HG03095 (cell line): ENCODE measurements around the gene MTOR.

ENCODE experiments used
- ATAC-seq: cut with Tn5 transposase; IDR thresholded peaks from one replicate; pipeline ENCODE4 v1.9.1; 2021; ENCODE audit warnings: moderate library complexity; ENCODE audit not compliant: unreplicated experiment

The MTOR gene

DNA sequence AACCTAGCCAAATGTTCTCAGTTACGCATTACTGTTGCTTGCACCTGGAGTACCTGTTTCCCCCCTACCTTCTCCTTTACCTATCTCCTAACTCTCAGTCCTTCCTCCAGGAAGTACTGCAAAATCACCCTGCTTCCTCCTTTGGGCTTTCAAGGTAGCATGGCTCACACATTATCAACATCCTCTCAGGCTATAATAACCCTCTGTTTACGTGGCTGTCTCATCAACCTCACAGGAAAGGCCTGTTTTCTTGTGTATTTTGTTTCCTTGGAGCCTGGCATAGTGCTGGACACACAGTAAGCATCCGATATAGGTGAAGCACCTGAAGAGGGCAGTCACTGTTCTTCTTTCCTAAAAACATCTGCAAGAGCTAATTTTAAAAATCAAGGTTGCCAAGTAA, 105.9 kb downstream of the MTOR start:
- no peak for ATAC-seq

DNA sequence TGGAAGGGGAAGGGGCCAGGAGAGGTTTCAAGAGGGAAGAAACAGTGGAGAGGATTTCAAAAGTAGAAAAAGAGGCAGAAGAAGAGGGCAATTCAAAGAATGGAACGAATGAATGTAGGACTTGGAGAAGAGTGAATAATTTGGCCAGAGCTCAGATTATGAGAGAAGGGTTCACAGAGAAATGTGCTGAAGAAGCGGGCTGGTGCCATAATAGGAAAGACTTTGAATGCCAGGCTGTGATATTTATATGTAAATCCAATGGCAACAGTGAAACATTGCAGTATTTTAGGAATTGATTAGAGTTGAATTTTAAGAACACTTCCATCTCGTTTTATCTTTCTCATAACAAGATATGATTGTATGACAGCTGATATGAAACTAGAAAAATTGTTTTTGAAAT, 109.2 kb downstream of the MTOR start:
- ATAC-seq, result no peak

DNA sequence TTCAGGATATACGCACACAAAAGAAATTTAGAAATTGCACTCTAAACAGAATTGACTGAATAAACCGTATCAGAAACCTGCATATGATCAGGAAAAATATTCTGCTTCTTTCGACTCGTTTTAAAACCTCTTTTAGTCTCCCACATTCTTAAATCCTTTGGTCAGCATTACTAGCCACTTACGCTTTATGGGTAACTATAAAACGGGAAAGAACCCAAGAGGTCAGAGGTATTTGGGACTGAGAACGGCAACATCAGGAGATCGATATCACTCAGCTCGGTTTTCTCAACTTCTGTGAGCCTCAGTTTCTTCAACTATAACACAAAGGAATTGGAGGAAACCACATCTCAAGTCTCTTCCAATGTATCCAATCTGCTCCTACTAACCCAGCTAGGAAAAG, 109.6 kb downstream of the MTOR start:
- ATAC-seq, result no peak

DNA sequence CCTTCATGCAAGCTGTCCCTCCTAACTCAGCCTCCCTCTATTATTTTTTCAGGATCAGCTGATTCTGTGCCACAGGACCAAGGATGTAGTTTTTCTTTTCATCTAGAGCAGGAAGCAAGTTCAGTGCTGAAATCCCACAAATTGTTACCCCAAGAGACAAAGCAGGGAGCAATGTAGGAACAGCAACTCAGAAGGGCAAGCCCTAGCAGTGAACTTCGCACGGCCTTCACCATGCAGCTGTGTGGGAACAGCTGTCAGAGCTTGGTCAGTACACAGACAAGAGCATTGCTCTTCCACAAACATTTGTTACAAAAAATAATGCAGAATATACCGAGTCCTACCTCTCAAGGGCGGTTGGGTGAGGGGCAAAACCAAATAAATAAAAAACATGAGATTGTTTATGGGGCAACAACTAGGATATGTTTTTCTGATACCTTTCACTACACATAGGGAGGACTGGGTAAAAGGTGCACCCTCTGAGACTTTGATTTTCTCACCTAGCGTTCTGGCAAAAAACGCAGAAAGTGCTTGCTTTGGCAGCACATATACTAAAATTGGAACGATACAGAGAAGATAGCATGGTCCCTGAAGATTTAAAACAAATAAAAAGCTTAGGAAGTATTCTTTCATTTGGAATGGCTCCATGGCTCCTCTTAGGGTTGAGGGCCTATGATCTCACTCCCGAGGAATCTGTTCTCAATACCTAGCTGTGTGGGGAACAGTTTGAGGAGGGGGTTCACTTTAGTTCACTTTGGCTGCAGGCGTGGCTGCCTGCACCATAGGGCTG, 110.3 kb downstream of the MTOR start:
- ATAC-seq, result no peak

DNA sequence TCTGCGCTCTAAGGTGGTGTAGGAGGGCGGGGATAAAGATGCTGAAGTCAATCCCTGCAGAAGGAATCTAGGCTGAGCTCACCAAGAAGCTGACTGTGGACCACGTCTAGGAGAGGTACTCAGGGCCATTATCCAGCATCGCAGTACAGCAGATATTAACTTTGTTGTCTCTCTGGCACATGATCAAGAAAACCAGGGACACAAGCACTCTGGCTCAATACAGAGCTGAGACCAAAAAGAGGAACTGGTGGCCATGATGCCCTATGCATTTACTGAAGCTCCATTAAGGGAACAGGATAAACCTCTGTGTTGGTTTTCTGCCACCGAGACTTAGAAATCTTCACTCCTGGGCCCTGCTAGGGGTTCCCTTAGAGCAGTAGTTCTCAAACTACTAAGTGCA, 111.2 kb downstream of the MTOR start:
- no peak for ATAC-seq

DNA sequence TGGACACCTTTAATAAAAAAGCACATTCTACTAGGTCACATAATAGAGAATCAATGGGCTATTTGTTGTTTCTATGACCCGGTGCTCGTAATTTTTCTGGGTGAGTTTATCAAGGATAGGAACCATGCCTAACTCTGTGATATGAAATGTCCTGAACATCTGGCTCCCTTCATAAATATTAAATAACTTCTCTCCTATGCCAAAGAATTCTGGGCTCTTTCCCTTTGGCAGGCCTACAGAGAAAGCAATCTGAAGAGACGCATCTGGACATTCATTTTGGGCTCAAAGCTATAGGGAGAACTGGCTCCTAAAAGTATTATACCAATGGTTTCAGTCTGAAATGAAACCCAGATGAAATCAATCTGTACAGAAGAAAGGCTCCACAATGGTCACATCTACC, 112.0 kb downstream of the MTOR start:
- ATAC-seq, result no peak

DNA sequence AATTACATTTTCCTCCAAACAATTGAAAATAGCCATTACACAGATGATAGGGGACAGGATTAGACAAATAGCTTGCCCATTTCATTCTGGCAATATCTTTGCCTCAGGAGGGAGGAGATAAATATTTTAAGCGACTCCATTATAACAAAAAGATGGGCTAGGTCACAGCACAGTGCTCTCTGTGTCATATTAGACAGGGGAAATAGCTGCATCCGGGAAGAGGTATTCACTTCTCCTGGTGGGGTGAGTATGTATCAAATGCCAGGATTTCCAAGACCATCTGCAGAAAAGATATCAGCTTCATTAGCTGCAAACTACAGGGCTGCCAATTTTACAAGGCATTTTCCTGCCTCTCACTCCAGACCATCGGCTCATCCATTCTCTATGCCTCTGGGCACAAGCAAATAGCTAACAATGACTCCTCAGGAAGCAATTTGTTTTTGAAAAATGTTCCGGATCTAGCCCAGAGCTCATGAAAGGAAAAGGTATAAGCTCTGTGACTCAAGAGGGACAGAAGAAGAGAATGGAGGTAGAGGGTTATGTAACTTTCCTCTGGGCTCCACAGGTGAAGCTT, 115.1 kb downstream of the MTOR start:
- no peak for ATAC-seq

DNA sequence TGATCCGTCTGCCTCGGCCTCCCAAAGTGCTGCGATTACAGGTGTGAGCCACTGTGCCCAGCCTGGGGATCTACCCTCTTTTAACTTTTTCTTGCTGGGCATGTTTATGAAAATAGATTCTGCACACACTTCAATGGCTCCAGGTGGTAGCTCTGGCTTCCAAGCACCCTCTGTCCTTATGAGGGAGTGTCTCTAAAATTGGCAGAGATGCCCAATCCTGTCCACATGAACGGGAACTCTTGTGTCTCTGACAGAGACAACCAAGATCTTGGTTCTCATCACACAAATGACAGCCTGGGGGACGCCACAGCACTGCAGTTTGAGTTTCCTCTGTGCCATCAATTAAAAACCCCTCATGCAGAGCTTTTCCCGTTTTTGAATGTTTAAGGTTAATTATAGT, 116.6 kb downstream of the MTOR start:
- no peak for ATAC-seq

DNA sequence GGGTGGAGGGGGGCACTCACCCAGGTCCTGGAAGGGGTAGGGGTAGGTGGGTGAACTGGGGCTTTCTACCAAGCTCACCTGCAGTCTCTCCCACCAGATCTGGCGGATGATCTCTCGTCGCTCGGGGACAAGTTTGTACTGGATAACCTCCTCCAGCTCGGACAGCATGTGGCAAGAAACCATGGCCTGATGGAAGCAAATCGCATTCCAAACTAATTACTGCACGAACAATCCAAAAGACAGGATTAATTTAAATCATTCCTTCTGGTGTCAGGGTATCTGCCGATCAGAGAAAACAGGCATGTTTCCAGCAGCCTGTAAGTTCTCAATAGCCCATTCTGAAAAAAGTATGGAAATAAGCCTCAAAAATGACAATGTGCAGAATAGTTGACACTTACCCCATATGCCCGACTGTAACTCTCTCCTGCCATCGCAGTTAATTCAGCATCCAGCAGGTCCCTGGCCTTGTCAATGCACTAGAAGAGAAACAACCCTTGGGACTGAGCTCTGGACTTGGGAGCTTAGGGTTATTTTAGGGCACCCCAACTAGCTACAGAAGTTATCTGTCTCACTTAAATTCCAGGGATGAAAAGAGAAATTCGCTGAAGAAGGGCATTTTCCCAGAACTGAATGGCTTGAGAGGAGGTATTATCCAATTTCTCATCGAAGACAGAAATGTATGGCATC, 117.6 kb downstream of the MTOR start:
- ATAC-seq, result no peak

DNA sequence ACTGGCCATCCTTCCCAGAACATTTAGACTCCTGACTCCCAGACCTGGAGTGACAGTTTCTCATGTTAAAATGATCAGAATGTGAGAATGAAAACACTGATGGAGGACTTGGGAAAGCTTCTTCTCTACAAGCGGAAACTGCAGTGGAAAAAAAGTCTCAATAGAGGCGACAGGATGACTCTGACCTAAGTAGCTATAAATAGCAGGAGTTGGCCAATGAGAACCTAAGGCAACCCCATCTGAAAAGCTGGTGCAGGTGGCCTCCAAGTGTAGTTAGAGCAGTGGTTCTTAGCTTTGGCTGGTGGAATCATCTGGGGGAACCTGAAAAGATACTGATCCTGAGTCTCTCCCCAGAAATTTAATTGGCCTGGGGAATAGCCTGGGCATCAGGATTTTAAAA, 118.4 kb downstream of the MTOR start:
- ATAC-seq, result no peak

DNA sequence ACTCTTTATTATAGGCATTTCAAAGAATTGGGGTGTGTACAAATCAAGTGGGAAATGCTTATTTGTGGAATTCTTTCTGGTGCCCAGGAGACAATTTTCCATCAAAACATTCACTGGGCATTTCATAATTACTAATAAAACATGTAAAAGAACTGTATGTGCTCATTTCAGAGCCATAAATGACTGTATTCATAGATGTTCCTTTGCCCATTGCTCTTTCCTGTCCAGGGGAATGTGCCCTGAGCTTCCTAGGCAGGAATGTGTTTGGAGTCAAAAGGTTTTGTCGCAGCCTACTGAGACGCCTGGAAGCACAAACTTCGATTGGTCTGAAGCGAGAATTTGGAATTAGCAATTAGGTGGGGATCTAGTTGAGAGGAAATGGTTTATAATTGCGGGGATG, 119.0 kb downstream of the MTOR start:
- no peak for ATAC-seq

DNA sequence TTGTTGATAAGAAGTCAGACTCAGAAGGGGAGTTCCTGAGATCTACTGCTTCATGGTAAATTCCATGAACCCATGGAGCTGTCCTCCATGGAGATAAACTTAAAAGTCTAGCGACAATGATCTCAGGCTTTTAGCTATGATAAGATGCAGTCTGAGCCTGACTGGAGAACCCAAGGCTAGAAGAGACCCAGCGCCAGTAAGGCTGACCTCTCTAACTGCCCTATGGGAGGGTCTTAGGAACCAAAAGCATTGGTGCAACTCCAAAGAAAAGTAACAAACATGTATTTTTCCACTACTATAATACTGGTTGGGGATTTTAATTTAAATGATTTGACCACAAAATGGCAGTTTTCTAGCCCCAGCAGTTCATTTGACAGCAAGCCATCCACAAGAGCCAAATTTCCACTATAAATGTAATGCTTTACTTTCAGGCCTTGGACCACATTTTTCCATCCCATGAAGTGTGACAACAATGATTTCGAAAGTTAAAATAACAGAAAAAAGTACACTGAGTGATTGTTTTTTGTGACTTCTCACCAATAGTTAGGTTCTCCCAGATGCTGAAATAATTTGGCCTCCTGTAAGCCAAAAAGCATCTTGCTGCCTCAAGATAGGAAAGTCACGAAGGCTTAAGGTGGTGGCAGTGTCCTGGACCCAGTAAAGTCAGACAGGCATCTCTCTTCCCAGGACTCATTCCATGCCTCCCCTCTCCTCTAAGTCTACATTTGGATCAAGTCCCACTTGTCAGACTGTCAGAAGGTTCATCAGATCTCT, 119.5 kb downstream of the MTOR start:
- no peak for ATAC-seq

DNA sequence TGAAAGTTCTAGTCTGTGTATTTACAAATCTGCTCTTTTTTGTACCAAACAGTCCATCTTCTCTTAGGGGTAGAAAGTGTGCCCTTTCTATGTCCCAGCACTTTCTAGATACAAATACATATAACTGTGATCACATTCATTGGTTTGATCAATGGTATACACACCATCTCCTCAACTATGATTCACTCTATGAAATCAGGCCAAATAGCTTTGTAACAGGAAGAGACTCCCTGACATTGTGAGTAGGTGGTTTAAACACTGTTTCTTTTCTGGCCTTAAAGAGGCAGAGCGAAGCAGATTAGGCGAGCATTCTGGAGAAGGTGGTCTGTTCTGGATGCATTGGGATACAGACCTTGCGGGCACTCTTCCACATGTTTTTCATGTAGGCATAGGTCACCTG, 123.4 kb downstream of the MTOR start:
- no peak for ATAC-seq

DNA sequence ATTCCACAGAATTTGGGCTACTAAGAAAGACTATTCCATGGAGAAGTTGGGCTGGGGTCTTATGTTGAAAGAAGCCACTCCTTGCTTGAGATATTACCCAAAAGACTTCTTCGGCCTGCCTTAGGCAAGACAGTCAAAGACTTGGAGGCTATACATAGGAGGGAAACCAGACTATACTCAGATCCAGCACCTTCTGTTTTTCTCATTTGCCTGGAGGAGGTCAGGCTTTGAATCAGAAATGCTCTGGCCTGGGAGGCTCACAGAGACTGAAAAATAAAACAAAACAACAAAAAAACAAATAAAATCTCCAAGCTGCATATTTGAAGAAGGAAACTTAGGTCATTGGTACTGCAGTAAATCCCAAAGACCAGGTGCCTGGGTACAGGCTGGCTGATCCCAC, 124.3 kb downstream of the MTOR start:
- ATAC-seq, result no peak

DNA sequence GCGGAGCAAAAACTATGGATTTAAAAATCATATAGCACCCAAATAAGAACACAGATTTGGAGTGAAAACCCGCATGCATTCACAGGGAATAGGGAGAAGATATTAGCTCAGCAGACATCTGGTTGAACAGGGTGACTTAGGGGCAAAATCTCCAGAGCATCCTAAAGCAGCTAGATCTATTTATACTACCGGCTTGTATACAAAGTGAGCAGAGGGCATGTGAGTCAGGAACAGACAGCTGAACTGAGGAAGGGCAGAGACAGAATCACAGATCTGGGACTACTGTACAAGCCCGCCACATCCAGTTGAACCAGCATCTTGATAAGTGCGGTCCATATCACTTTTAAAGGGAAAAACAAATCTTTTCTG, 127.5 kb downstream of the MTOR start:
- no peak for ATAC-seq

DNA sequence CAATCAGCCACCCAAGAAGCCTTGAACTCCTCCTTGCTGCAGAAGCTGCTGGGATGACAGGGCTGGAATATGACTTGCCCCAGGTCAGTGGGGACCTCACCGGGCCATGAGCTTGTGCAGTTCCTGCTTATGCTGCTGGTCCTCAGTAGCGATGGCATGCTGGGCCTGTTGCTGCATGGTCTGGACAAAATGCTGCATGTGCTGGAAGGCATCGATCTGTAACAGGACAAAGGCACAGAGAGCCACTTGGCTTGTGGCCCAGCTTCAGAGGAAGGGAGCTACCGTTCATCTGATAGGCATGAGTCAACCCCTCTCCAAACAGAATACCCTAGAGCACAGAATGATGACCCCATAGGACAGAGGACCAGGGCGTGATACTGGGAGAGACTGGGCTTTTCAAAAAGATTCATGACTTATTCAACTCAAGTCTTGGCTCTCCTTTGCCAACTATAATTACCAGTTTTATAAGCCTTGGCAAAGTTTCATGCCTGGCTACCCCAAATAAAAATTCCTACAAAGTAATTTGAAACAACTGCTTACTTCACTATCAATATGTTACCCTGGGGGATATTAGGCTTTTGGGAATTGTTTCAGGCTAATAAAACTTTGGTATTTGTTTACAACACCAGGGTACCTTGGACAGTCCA, 128.0 kb downstream of the MTOR start:
- no peak for ATAC-seq

DNA sequence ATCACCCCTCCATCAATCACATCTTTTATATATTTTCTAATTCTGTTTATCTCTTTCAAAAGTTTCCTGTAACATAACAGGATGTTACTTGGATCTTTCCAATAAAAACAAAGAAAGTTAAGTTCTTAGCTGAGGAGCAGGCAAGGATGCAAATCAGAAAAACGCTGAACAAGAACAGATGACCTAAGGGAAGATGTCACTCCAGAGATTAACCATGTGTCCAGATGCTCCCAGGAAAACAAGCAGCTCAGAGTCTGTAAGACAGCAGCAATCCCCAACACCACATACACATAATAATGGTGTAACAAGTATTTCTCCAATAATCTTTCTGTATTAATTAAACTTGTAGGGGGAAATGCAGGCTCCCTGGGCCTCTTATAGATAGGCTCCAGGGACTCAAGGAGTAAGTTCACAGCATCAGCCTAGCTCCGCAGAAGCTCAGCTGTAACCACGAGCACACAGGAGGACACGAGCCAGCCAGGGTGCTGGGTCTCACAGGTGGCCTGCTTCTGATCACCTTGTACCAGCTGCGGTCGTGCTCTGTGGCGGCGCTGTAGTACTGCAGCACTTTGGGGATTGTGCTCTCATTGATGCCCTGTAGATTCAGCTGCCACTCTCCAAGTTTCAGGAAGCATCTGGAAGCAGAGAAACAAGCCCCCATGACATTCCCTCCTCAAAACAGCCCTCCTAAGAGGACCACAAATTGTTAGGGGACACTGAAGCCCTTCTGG, 129.6 kb downstream of the MTOR start:
- no peak for ATAC-seq

DNA sequence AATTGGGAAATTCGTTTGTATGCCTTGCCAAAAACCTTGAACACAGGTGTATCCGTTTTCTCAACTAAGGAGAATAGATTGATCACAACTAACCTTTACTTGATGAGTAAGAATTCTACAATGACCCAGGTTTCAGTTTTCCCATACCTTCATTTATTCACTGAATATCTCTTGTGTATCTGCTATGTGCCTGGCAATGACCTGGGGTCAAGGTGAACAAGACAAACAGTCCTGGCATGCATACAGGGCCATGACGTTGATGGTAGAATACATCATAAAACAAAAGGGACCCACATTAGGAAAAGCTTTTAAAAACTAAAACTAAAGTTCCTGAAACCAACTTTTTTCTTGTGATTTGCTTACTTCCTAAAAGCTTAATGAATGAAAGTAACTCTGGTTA, 130.5 kb downstream of the MTOR start:
- no peak for ATAC-seq

DNA sequence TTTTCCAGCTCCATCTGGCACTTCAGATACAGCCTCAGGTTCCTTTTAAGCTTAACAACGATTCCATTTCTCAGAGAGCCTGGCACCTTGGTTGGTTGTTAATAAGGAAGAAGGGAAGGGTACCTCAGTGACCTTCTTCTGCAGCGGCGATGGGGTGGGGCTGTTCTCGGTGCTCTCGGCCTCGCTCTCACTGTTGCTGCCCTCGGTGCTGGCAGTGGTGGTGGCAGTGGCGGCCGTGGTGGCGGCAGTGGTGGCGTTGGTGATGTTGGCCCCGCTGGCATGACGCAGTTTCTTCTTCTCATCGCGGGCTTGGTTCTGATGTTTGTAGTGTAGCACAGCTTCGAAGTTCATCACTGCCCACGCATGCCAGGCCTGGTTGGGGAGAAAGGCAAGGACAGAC, 131.9 kb downstream of the MTOR start:
- no peak for ATAC-seq

DNA sequence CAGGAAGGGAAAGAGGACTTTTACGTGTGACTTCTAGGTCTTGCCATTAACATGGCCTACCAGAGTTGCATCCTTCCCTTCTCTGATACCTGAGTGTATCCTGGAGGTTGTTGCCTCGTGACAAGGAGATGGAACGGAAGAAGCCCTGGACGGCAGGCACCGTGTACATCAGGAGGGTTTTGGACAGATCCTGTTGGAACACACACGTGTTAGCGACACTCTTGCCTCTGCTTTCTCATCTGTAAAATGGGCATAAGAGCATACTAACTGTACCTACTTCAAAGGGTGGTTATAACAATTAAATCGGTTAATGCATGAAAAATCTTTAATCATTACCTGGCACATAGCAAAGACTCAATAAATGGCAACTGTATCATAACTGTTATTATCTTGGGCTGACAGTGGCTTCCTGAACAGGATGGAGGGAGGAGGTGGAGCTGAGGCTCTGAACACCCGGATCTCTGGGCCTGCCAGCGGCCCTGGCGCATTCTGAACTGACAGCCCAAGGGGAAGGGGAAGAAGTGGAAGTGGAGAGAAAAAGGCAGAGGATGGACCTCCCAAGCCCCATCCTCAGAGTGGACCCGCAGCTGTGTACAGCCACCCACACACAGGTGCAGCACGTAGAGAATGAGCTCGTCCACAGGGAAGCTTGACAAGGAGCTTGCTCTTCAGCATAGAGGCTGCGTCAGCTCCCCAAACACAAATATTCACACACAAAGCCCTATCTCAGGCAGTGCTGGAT, 132.5 kb downstream of the MTOR start:
- ATAC-seq, result no peak
